Measurements from ENCODE around the gene RELN. TPM values are rescaled to one million over a fixed set of nuclear protein-coding genes. Genes with fewer than 3 reads are reported as not detected.

RELN gene
- total and polyA plus RNA-seq, 9 of the 15 experiments (the other 6 are each of a cell fraction or from before 2014, with no cell fraction given) = 12.9 to 43.2 (median 18.1) TPM

DNA sequence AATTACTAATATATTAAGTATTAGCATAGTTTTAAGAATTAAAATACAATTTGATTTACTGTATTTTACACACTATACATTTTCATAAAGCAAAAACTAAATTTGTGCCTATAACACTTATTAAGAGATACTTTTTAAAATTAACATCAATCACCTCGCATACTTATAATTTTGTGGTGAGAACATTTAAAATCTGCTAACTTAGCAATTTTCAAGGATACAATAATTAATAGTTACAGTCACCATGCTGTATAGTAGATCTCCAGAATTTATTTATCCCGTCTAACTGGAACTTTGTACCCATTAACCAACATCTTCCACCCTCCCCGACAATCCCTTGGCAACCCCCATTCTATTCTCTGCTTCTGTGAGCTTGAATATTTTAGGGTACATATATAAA is 47.5 kb downstream of the RELN start:
- no peak overlapping the region for H3K4me3 ChIP-seq
- ATAC-seq = no peak
- H4K20me1 ChIP-seq (replicated peaks; ENCODE audit: control insufficient read depth, insufficient read depth, low read length) = no peaks in the 10 kb centered on the region
- WGBS (ENCODE audit: insufficient coverage, low coverage, missing lambda C conversion rate) = 76% methylated on average over 3 of the region's 3 CpGs
- no peak for DNase-seq (ENCODE audit: extremely low read depth in 1 of 4, low spot score in 3 of 4)
- no peaks in the 10 kb centered on the region for H3K9me3 ChIP-seq (replicated peaks; ENCODE audit: control insufficient read depth, insufficient read depth, low read depth, low read length)
- in situ Hi-C loops (cut with MboI) (no loop called here), intact Hi-C loops (cut with micrococcal nuclease) (no loop called here)
- no peak overlapping the region for H3K4me2 ChIP-seq (ENCODE audit: insufficient read depth, low read length)
- no TSS peak for BruUV-seq (replicated peaks)
- H3K4me1 ChIP-seq (replicated peaks in 1 of 2; ENCODE audit: control insufficient read depth in 2 of 2, insufficient read depth in 2 of 2, low read length in 2 of 2) = no peaks in the 10 kb centered on the region
- TF ChIP-seq MAFG (tag; conservative IDR thresholded peaks at IDR 0.05) (peak; percentile 85), MAFF (IDR thresholded peaks at IDR 0.05; ENCODE audit: low read length) (peak; percentile 89), NCOA2 (IDR thresholded peaks at IDR 0.05; ENCODE audit: partially characterized antibody in 2 of 2) (no peak), C11orf30 (IDR thresholded peaks at IDR 0.05; ENCODE audit: low read depth) (peak; percentile 87), TAF9B (IDR thresholded peaks at IDR 0.05; ENCODE audit: partially characterized antibody) (no peak), SAP30 (IDR thresholded peaks at IDR 0.05; ENCODE audit: borderline replicate concordance, insufficient read depth, low read depth, low read length, poor library complexity, severe bottlenecking) (no peak), MAFK (IDR thresholded peaks at IDR 0.05; ENCODE audit: low read length) (peak; percentile 90), ZNF316 (IDR thresholded peaks at IDR 0.05) (peak; percentile 97)
- H3K27me3 ChIP-seq (ENCODE audit: control insufficient read depth in 2 of 2, insufficient read depth in 2 of 2, low read length in 2 of 2) = no peaks in the 10 kb centered on the region
- no peak for FAIRE-seq
- POLR2A ChIA-PET = interaction anchor here (0.7 to 1.4 kb wide), 2 partner anchors 22 to 538 kb away, joined by 3 to 4 read pairs; no protein-coding TSS in a partner anchor
- H3K36me3 ChIP-seq (ENCODE audit: control insufficient read depth, insufficient read depth, low read length) = no peaks in the 10 kb centered on the region; the same call in 2 of the 3 replicates
- CTCF ChIA-PET (ENCODE audit: low intra/inter-chr PET ratio) = no interaction called here
- no peak overlapping the region for H3K27ac ChIP-seq (ENCODE audit: extremely low read depth, low read depth, low read length)
- H3K9me1 ChIP-seq (ENCODE audit: control insufficient read depth, insufficient read depth, low read length) = no peaks in the 10 kb centered on the region
- H3K9ac ChIP-seq (ENCODE audit: insufficient read depth in 1 of 2, low read depth in 2 of 2, low read length in 2 of 2) = no peak overlapping the region
- H2AFZ ChIP-seq (ENCODE audit: low read depth, low read length) = no peak overlapping the region
- no peaks in the 10 kb centered on the region for H3K79me2 ChIP-seq (ENCODE audit: control insufficient read depth, insufficient read depth, low read length)
